Activated CD4-positive, CD25-positive, alpha-beta regulatory T cell treated with anti-CD3 and anti-CD28 coated beads, Interleukin-2, amount 50 U/mL, for 16 hours (primary cell): ENCODE measurements around the gene DIPK2B.

Experiments used
- DNase-seq: peaks from one replicate; pipeline ENCODE4 v3.0.0-alpha.2; 2020; ENCODE audit warnings: low read depth, low spot score

DIPK2B gene

GRCh38 chrX:45164021-45164621 is 36.6 kb downstream of the DIPK2B start:
- DNase-seq, result no peak

GRCh38 chrX:45157647-45158046 is 43.0 kb downstream of the DIPK2B start:
- DNase-seq, result no peak

GRCh38 chrX:45154462-45154861 is 46.2 kb downstream of the DIPK2B start:
- no peak for DNase-seq

GRCh38 chrX:45154033-45154360 is 46.7 kb downstream of the DIPK2B start:
- no peak for DNase-seq
